WTC11 (cell line): Measurements from ENCODE around the gene FAF1.

ENCODE experiments used
- GTF2I ChIP-seq: fragments of 250-450 bp; sonication (Bioruptor Pico); conservative IDR thresholded peaks from 2 replicates; pipeline ENCODE4 v1.4.0; 2021; ENCODE audit warnings: mild to moderate bottlenecking
- NFYB ChIP-seq: sonication (generic); formaldehyde crosslinking; conservative IDR thresholded peaks from 2 replicates; pipeline ENCODE4 v1.8.0; 2022; ENCODE audit warnings: low read depth, missing genetic modification reagents
- SP1 ChIP-seq: sonication (generic); formaldehyde crosslinking; conservative IDR thresholded peaks from 2 replicates; pipeline ENCODE4 v1.8.1; 2022; ENCODE audit warnings: missing genetic modification reagents
- TF ChIP-seq, protein P1 (sequence below): fragments of 200-600 bp; IDR thresholded peaks from 2 replicates; pipeline ENCODE4 v1.8.0; 2022; ENCODE audit warnings: antibody characterized with exemption

DNA sequence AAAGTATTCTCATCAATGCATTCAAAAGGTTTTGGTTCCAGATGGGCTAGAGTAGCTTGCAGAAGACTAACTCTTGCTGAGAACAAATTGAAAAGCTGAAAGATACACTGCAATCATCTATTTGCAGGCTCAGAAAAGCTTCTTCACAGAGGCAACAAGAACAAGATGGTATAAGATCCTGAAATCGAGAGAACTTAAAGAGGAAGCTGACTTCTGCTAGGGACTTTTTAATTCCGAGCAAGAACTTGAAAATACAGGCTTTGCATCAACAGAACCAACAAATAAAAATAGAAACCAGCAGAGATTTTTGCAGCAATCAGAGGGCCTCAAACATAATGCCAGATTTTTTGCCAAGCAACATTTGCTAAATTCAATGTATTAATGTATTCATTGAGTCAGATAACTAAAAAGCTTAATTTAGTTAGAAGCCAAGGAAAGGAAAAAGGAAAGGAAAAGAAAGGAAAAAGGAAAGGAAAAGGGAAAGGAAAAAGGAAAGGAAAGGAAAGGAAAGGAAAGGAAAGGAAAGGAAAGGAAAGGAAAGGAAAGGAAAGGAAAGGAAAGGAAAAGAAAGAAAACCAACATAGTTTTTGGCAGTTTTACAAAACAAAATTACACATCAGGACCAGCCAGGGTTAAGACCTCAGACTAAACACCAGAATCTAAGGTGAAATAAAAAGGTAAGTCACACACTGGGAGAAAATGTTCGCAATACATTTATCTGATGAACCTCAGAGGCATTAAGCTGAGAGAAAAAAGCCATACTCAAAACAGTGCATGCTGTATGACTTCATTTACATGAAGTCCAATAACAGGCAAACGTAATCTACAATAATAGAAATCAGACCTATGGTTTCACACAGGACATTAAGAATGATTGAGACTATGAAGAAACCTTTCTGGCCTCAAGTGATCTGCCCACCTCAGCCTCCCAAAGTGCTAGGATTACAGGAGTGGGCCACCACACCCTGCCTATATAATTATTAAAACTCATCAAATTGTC lies 42.6 kb downstream of the FAF1 start:
- TF ChIP-seq SP1 (CRISPR knock-in tag), result no peak
- no peak for TF ChIP-seq GTF2I
- no peak for TF ChIP-seq NFYB (CRISPR knock-in tag)
- TF ChIP-seq, protein P1, sequence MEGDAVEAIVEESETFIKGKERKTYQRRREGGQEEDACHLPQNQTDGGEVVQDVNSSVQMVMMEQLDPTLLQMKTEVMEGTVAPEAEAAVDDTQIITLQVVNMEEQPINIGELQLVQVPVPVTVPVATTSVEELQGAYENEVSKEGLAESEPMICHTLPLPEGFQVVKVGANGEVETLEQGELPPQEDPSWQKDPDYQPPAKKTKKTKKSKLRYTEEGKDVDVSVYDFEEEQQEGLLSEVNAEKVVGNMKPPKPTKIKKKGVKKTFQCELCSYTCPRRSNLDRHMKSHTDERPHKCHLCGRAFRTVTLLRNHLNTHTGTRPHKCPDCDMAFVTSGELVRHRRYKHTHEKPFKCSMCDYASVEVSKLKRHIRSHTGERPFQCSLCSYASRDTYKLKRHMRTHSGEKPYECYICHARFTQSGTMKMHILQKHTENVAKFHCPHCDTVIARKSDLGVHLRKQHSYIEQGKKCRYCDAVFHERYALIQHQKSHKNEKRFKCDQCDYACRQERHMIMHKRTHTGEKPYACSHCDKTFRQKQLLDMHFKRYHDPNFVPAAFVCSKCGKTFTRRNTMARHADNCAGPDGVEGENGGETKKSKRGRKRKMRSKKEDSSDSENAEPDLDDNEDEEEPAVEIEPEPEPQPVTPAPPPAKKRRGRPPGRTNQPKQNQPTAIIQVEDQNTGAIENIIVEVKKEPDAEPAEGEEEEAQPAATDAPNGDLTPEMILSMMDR, result no peak
